C4-2B (cell line): Measurements from ENCODE around the gene RNF32.

Source experiments
- H3K27ac ChIP-seq: fragments of 450-650 bp; 2 replicates; pipeline ENCODE4 v1.5.1; 2017
- CTCF ChIP-seq: fragments of 450-650 bp; conservative IDR thresholded peaks from 2 replicates; pipeline ENCODE4 v1.5.1; 2017; ENCODE audit warnings: mild to moderate bottlenecking
- ZFX ChIP-seq: fragments of 450-650 bp; IDR thresholded peaks from 2 replicates; pipeline ENCODE4 v1.6.1; 2017

Gene RNF32

GRCh38 chr7:156640257-156640948, at the start of gene RNF32:
Gene RNF32, plus strand, starts transcription at chr7:156640774. Its CDS starts 3,104 bp downstream, at chr7:156643878.
- TF ChIP-seq CTCF (no peak), ZFX (peak; percentile 59)
- peak within 1 kb of the TSS; percentile 95 for H3K27ac ChIP-seq

DNA sequence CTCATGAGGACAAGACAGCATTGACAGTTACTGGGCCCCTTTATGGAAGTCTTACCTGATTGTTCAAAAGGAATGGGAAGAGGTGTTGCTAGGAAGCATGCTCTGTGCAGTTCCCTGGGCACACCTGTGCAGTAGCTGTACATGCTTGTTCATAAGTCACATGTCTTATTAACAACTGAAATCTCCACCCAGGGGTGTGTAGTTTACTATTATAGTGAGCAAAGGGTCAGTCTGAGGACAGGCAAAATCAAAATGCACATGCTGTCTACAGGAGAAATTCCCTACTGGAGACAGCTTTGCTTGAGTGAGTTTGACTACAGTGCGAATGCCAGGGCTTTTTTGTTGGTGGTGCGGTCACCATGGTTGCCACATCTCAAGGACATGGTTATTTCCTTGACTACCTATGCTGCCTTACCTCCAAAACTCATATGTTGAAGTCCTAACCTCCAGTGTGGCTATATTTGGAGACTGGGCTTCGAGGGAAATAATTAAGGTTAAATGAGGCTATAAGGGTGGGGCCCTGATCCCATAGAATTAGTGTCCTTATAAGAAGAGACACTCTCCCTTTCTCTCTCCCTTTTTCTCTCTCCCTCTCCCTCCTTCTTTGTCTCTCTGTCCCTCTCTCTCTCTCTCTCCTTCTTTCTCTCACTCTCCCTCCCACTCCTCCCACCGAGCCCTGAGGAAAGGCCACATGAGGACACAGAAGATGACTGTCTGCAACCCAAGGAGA, 48.3 kb upstream of the RNF32 start:
- H3K27ac ChIP-seq: no peak overlapping the region
- TF ChIP-seq CTCF (no peak), ZFX (no peak)

DNA sequence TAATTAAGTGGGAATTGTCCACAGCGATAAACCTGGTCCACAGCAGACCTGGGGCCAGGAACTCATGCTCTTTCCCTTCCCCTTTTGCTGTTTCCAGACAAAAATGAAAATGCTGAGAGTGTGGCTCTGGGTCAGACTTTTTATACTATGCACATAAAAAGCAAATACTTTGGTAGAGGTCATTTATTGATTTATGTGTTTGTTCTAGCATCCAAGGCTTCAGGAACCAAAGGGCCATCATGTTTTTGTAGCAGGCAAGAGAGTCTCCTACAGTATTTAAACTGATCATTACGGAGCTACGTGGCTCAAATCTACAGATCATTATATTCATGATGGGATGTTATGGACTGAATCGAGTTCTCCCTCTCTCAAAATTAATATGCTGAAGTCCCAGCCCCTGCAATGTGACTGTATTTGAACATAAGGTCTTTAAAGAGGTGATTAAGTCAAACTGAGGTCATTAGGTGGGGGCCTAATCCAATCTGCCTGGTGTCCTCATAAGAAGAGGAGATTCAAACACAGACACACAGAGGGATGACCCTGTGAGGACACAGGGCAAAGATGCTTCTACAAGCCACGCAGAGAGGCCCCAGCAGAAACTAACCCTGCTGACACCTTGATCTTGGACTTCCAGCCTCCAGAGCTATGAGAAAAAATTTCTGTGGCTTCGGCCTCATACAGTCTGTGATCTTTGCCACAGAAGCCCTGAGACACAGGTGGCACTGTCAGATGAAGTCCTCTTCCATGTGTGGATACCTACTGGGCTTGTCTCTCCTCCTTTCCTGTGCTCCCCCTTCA, 46.1 kb upstream of the RNF32 start:
- no peak for TF ChIP-seq CTCF
- no peak for TF ChIP-seq ZFX
- H3K27ac ChIP-seq: no peak overlapping the region

DNA sequence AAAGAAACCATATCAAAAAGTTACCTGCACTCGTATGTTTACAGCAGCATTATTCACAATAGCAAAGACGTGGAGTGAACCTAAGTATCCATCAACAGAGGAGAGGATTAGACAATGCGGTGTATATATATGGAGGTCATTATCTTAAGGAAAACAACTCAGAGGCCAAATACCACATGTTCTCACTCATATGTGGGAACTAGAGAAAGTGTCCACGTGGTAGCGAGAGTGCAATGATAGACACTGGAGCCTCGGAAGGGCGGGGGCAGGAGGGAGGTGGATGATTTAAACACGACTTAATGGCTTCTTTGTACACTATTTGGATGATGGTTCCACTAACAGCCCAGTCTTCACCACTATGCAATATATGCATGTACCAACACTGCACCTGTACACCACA, 40.1 kb upstream of the RNF32 start:
- no peak overlapping the region for H3K27ac ChIP-seq
- TF ChIP-seq CTCF: no peak
- no peak for TF ChIP-seq ZFX

GRCh38 chr7:156602283-156602682, 38.3 kb upstream of the RNF32 start:
- H3K27ac ChIP-seq: no peak overlapping the region
- TF ChIP-seq CTCF: no peak

GRCh38 chr7:156603011-156603410, 37.6 kb upstream of the RNF32 start:
- H3K27ac ChIP-seq: no peak overlapping the region
- TF ChIP-seq CTCF (no peak), ZFX (no peak)

DNA sequence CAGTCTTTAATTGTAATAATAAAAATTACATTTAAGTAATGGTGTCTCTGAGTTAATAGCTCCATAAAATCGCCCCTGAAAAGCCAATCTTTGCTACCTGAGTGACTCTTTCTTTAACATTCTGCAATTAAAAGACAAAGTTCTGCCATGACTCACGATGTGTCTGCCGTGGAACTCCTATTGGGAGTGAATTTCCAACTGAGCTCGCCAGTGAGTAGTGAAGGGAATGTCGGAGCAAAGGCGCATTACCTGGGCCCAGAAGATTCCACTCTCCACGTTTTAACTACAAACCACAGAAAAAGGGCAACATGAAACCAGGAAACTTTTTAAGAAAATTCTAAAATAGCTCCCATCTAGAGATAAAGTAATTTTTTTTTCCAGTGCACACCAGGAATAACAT, 36.9 kb upstream of the RNF32 start:
- H3K27ac ChIP-seq: no peak overlapping the region
- TF ChIP-seq ZFX: no peak
- TF ChIP-seq CTCF: no peak
